Measurements from ENCODE around the gene RNU2-63P.

- TF ChIP-seq CTCF (IDR thresholded peaks at IDR 0.05) (no peak), POLR2A (IDR thresholded peaks at IDR 0.05; ENCODE audit: low read depth) (no peak), POLR2AphosphoS5 (IDR thresholded peaks at IDR 0.05) (no peak)
These were observed 5.3 kb downstream of the RNU2-63P start for GRCh38 chr2:88011011-88011410.

All from esophagus muscularis mucosa (tissue), 3 donors.